LNCAP (cell line): ENCODE measurements around the gene ADAM30.

Experiments used
- TF ChIP-seq, protein P1 (sequence below): fragments of 450-650 bp; IDR thresholded peaks from 2 replicates; pipeline ENCODE4 v1.5.1; 2017; ENCODE audit warnings: mild to moderate bottlenecking

ADAM30 gene

GRCh38 chr1:119870917-119871596, 25.3 kb downstream of the ADAM30 start:
- TF ChIP-seq, protein P1, sequence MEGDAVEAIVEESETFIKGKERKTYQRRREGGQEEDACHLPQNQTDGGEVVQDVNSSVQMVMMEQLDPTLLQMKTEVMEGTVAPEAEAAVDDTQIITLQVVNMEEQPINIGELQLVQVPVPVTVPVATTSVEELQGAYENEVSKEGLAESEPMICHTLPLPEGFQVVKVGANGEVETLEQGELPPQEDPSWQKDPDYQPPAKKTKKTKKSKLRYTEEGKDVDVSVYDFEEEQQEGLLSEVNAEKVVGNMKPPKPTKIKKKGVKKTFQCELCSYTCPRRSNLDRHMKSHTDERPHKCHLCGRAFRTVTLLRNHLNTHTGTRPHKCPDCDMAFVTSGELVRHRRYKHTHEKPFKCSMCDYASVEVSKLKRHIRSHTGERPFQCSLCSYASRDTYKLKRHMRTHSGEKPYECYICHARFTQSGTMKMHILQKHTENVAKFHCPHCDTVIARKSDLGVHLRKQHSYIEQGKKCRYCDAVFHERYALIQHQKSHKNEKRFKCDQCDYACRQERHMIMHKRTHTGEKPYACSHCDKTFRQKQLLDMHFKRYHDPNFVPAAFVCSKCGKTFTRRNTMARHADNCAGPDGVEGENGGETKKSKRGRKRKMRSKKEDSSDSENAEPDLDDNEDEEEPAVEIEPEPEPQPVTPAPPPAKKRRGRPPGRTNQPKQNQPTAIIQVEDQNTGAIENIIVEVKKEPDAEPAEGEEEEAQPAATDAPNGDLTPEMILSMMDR, result peak; percentile 98

DNA sequence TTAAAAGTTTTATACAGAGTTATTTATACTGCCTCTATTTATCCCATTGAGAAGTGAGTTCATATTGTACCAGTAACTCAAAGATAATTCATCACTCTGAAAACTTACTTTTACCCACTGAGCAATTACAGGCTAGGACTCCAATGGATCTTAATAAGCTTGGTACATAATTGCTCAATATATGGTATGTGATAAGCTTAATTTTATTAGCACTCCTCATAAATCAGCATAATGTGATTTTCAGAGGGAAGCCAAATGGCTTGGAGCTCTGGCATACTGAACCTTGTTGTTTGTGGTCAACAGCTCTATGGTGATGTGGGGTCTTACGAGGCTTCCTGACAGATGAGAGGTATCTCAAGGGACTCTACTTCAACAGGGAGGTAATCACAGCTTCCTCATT, 26.3 kb downstream of the ADAM30 start:
- TF ChIP-seq, protein P1, result no peak

GRCh38 chr1:119868176-119868575, 28.1 kb downstream of the ADAM30 start:
- TF ChIP-seq, protein P1, result no peak

DNA sequence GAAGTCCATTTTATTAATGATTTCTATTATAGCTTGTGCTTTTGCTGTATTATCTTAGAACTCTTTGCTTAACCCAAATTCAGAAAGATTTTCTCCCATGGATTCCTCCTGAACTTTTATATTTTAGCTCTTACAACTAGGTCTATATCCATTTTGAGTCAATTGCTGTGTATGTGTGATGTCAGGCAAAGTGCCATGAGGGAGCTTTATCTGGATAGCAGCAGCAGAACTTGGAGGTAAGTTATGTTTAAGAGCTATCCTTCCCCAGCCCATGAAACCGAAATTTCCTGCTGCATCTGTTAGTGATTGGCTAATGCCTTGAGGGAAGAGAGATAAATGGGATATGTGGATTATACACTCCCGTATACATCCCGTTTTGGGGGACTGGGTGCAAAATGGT, 29.9 kb downstream of the ADAM30 start:
- TF ChIP-seq, protein P1, result no peak

DNA sequence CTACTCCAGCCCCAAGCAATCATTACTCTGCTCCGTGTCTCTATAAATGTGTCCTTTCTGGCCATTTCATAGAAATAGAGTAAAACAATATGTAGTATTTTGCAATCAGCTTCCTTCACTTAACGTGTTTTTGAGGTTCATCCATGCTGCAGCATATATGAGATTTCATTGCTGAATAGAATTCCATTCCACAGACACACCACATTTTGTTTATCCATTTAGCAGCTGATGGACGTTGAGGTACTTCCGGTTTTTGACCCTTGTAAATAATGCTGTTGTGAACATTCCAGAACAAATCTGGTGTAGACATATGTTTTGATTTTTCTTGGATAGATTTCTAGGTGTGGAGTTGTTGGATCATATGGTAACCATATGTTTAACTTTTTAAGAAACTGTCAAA, 30.7 kb downstream of the ADAM30 start:
- TF ChIP-seq, protein P1, result no peak

- TF ChIP-seq, protein P1, result no peak
Measured at GRCh38 chr1:119862276-119862675, 34.0 kb downstream of the ADAM30 start.

DNA sequence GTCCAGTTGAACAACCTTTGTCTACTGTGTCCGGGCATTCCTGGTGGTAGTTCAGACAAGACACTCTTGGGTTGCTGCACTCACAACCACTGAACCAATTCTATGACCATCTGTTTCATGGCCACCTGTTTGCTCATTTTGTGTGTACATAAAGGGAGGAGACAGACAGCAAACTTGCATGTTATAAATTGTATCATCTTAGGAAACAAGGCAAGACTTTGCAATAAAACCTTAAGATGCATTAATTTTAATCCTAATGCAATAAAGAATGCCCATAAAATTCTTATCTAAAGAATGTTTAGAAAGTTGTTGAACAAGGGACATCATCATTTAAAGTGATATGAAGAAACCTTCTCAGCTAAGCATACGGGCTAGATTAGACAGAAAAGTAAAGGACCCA, 34.8 kb downstream of the ADAM30 start:
- TF ChIP-seq, protein P1, result no peak

DNA sequence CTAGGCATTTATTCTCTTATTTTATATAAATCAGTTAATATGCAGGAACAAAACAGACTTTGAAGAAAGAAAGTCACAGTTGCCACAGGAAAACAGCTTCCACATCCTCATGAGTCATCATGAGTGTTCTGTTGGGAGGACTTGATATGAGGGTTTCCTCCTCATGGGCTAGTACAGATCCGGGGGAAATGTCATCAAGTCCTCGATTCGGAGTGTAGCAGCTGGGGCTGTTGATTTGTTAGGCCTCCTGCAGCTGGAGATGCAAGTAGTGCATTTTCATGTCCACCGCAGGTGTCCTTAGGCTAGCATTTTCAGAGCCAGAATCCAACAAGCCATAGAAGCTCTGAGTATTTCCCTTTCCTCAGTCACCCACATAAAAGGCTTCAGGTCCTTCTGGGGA, 36.7 kb downstream of the ADAM30 start:
- TF ChIP-seq, protein P1, result no peak
